IMR-90 (cell line): ENCODE measurements around the gene TASOR. TPM values are rescaled to one million over a fixed set of nuclear protein-coding genes. Genes with fewer than 3 reads are reported as not detected.
A peak's percentile ranks its signal among the peaks of the same experiment; 100 is the strongest.

Experiments used
- ATAC-seq: fragments of 200-7000 bp; cut with Tn5 transposase; 2 replicates; pipeline ENCODE4 v1.9.1; 2020; ENCODE audit warnings: low read depth, mild to moderate bottlenecking, moderate library complexity
- BruUV-seq: library from RNA; stranded (reverse); fragments of 400-500 nt; replicated peaks from 2 replicates; lab custom pipeline; 2021; lab: Mats Ljungman, UMichigan
- CTCF ChIA-PET: fragments of 300-600 bp; formaldehyde crosslinking; extraction: SDS; loops from one replicate; lab custom pipeline; 2021; ENCODE audit warnings: antibody characterized with exemption; lab: Yijun Ruan, JAX
- POLR2A ChIA-PET: fragments of 300-600 bp; sonication (Branson Sonifier 250); formaldehyde crosslinking; loops from one replicate; lab custom pipeline; 2022; ENCODE audit warnings: antibody characterized with exemption; ENCODE audit not compliant: unreplicated experiment; lab: Charles Lee
- DNase-seq: peaks from one replicate; pipeline ENCODE4 v3.0.0; 2013
- H2AFZ ChIP-seq: replicated peaks from 2 replicates; pipeline ENCODE3; 2013; ENCODE audit warnings: low read length, mild to moderate bottlenecking; ENCODE audit not compliant: poor library complexity
- H2AK5ac ChIP-seq: 2 replicates; pipeline ENCODE4 v1.6.1; 2013; ENCODE audit warnings: low read depth, low read length, inconsistent platforms
- H2AK9ac ChIP-seq: replicated peaks from 2 replicates; pipeline ENCODE3; 2013; ENCODE audit warnings: mild to moderate bottlenecking, low read depth, low read length, moderate library complexity; ENCODE audit not compliant: poor library complexity
- H2BK120ac ChIP-seq: 2 replicates; pipeline ENCODE4 v1.6.1; 2013; ENCODE audit warnings: low read depth, low read length, inconsistent platforms
- H2BK15ac ChIP-seq: 3 replicates; pipeline ENCODE4 v1.6.1; 2013; ENCODE audit warnings: low read depth, low read length, inconsistent platforms
- H2BK20ac ChIP-seq: 2 replicates; pipeline ENCODE4 v1.6.1; 2013; ENCODE audit warnings: low read depth, mild to moderate bottlenecking, inconsistent platforms, low read length, moderate library complexity
- H2BK5ac ChIP-seq: 2 replicates; pipeline ENCODE4 v1.6.1; 2013; ENCODE audit warnings: mild to moderate bottlenecking, low read depth, low read length, inconsistent platforms; ENCODE audit not compliant: poor library complexity, severe bottlenecking
- H3K14ac ChIP-seq: replicated peaks from 2 replicates; pipeline ENCODE4 v1.6.1; 2013; ENCODE audit warnings: low read depth, low read length, inconsistent platforms
- H3K18ac ChIP-seq: 2 replicates; pipeline ENCODE4 v1.6.1; 2013; ENCODE audit warnings: low read depth, low read length, control low read depth
- H3K23ac ChIP-seq: 2 replicates; pipeline ENCODE4 v1.6.1; 2013; ENCODE audit warnings: low read depth, low read length, inconsistent platforms
- H3K27ac ChIP-seq: 2 replicates; pipeline ENCODE4 v1.5.1; 2013; ENCODE audit warnings: mild to moderate bottlenecking, control low read depth, low read length; ENCODE audit not compliant: insufficient read depth
- H3K27me3 ChIP-seq: 2 replicates; pipeline ENCODE4 v1.6.1; 2013; ENCODE audit warnings: low read length; ENCODE audit not compliant: control insufficient read depth, insufficient read depth
- H3K36me3 ChIP-seq: 2 replicates; pipeline ENCODE4 v1.6.1; 2013; ENCODE audit warnings: low read length, mixed read lengths; ENCODE audit not compliant: control insufficient read depth, insufficient read depth
- H3K4ac ChIP-seq: 2 replicates; pipeline ENCODE4 v1.6.1; 2013; ENCODE audit warnings: low read depth, low read length, inconsistent platforms
- H3K4me1 ChIP-seq: 2 replicates; pipeline ENCODE4 v1.6.1; 2013; ENCODE audit warnings: low read length, mixed read lengths; ENCODE audit not compliant: control insufficient read depth, insufficient read depth
- H3K4me2 ChIP-seq: 2 replicates; pipeline ENCODE4 v1.6.1; 2013; ENCODE audit warnings: low read depth, mild to moderate bottlenecking, control low read depth, low read length, moderate library complexity
- H3K4me3 ChIP-seq: 2 replicates; pipeline ENCODE4 v1.5.1; 2013; ENCODE audit warnings: low read depth, mild to moderate bottlenecking, control low read depth, low read length, moderate library complexity; ENCODE audit not compliant: insufficient read depth
- H3K56ac ChIP-seq: 2 replicates; pipeline ENCODE4 v1.6.1; 2013; ENCODE audit warnings: low read length, inconsistent platforms; ENCODE audit not compliant: insufficient read depth; ENCODE audit errors: extremely low read depth
- H3K79me1 ChIP-seq, 2 experiments: 2 replicates each; pipeline ENCODE4 v1.6.1; 2013; ENCODE audit warnings: low read length in 2 of 2, inconsistent platforms in 1 of 2, low read depth in 1 of 2
- H3K9ac ChIP-seq: 2 replicates; pipeline ENCODE4 v1.6.1; 2013; ENCODE audit warnings: low read depth, low read length, control low read depth
- H3K9me1 ChIP-seq: 2 replicates; pipeline ENCODE4 v1.6.1; 2013; ENCODE audit warnings: low read length, inconsistent platforms; ENCODE audit not compliant: insufficient read depth
- H3K9me3 ChIP-seq: 2 replicates; pipeline ENCODE4 v1.6.1; 2013; ENCODE audit warnings: low read length; ENCODE audit not compliant: control insufficient read depth, insufficient read depth
- H4K20me1 ChIP-seq: 2 replicates; pipeline ENCODE4 v1.6.1; 2013; ENCODE audit warnings: low read length, inconsistent platforms; ENCODE audit not compliant: insufficient read depth
- H4K5ac ChIP-seq: 2 replicates; pipeline ENCODE4 v1.6.1; 2013; ENCODE audit warnings: mild to moderate bottlenecking, low read depth, low read length, control low read depth
- H4K8ac ChIP-seq, 2 experiments: 2 replicates each; pipeline ENCODE4 v1.6.1; 2013; ENCODE audit warnings: low read depth in 2 of 2, low read length in 2 of 2, control low read depth in 1 of 2, inconsistent platforms in 1 of 2
- H4K91ac ChIP-seq: 2 replicates; pipeline ENCODE4 v1.6.1; 2013; ENCODE audit warnings: low read depth, low read length, inconsistent platforms; ENCODE audit not compliant: insufficient read depth
- RAD21 ChIP-seq: IDR thresholded peaks from 2 replicates; pipeline ENCODE4 v1.6.1; 2012; ENCODE audit warnings: low read length, improper control_type of control experiment
- SMC3 ChIP-seq: fragments of 150-350 bp; IDR thresholded peaks from 2 replicates; pipeline ENCODE4 v1.6.1; 2016; ENCODE audit warnings: low read depth, mild to moderate bottlenecking, antibody characterized with exemption, low read length, moderate library complexity
- WGBS, 2 experiments: methylation state at CpG; one replicate each; pipeline versions ENCODE4 v1.1.5 to v1.1.7; 2013; ENCODE audit warnings: missing lambda C conversion rate in 2 of 2; ENCODE audit not compliant: insufficient read length in 1 of 2; ENCODE audit errors: extremely low coverage in 2 of 2; 5-methylcytosine and 5-hydroxymethylcytosine counted together
- dilution Hi-C: fragments of 300-500 bp; cut with HindIII; formaldehyde crosslinking; loops from one replicate; pipeline ENCODE4 v1.14.3; 2018; ENCODE audit warnings: low sequenced_read_pairs; ENCODE audit not compliant: unreplicated experiment
- in situ Hi-C: fragments of 300-500 bp; cut with MboI; formaldehyde crosslinking; loops from 3 replicates; pipeline ENCODE4 v1.14.3; 2019; ENCODE audit warnings: low sequenced_read_pairs, inconsistent platforms, mixed read lengths
- intact Hi-C: fragments of 100-400 bp; cut with micrococcal nuclease; formaldehyde crosslinking; loops from 2 replicates; pipeline ENCODE4 v1.10.0; 2022
- polyA plus RNA-seq, 3 experiments: library from polyadenylated mRNA; depleted of rRNA; stranded (reverse); fragments of >200 nt; gene quantifications; 2 replicates each; pipeline ENCODE4 v1.2.3, GENCODE V29; 2012; ENCODE audit warnings: low replicate concordance in 1 of 3
- total RNA-seq: library from RNA; depleted of rRNA; stranded (reverse); fragments of >200 nt; gene quantifications from 2 replicates; pipeline ENCODE4 v1.2.3, GENCODE V29; 2012
- TF ChIP-seq, protein P1 (sequence below): conservative IDR thresholded peaks from 2 replicates; pipeline ENCODE4 v1.5.1; 2012; ENCODE audit warnings: mild to moderate bottlenecking, low read depth, low read length, improper control_type of control experiment
- TF ChIP-seq, protein P2 (sequence below): fragments of 150-350 bp; IDR thresholded peaks from 2 replicates; pipeline ENCODE4 v1.6.1; 2017; ENCODE audit warnings: mild to moderate bottlenecking, antibody characterized with exemption, low read length, low read depth

Gene TASOR
- total and polyA plus RNA-seq, 2 of the 4 experiments (the other 2 are of a cell fraction): 13.3 to 28.5 TPM

DNA sequence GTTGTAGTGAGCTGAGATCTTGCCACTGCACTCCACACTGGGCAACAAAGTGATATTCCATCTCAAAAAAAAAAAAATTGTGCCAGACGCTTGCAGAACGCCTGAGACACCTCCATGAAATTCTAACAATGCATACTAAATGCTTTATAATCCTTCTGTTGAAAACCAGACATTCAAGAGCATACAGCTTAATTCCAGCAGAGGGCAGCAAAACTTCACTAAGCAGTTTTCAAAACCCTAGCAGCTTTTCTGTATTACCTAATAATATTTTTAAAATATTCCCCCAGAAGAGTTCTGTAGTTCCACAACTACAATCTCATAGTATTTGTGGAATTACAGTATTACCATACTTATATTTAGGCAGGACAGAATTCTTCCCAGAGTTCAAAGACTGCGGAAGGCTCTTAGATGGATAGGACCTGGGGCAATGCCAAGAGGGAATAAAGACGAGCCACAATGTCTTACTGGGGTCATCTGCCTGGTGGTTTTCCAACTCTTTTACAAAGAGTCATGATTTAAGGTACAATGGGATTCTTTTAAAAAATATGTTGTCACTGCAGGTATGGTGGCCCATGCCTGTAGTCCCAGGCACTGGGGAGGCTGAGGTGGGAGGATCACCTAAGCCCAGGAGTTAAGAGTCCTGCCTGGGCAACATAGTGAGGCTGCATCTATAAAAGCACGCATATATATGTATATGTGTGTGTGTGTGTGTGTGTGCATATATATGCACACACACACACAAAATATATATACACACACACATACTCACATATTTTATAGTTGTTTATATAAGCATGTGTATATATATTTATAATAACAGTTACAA lies 19.6 kb upstream of the TASOR start:
- H3K9ac ChIP-seq: no peak overlapping the region
- H4K91ac ChIP-seq: no peak overlapping the region
- no peaks in the 10 kb centered on the region for H3K36me3 ChIP-seq
- no peaks in the 10 kb centered on the region for H4K20me1 ChIP-seq
- H2AFZ ChIP-seq: no peak overlapping the region
- H2BK120ac ChIP-seq: no peak overlapping the region
- BruUV-seq: no TSS peak
- H3K23ac ChIP-seq: no peak overlapping the region
- H3K9me1 ChIP-seq: no peaks in the 10 kb centered on the region
- TF ChIP-seq, protein P1, sequence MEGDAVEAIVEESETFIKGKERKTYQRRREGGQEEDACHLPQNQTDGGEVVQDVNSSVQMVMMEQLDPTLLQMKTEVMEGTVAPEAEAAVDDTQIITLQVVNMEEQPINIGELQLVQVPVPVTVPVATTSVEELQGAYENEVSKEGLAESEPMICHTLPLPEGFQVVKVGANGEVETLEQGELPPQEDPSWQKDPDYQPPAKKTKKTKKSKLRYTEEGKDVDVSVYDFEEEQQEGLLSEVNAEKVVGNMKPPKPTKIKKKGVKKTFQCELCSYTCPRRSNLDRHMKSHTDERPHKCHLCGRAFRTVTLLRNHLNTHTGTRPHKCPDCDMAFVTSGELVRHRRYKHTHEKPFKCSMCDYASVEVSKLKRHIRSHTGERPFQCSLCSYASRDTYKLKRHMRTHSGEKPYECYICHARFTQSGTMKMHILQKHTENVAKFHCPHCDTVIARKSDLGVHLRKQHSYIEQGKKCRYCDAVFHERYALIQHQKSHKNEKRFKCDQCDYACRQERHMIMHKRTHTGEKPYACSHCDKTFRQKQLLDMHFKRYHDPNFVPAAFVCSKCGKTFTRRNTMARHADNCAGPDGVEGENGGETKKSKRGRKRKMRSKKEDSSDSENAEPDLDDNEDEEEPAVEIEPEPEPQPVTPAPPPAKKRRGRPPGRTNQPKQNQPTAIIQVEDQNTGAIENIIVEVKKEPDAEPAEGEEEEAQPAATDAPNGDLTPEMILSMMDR: peak; percentile 95
- TF ChIP-seq, protein P2, sequence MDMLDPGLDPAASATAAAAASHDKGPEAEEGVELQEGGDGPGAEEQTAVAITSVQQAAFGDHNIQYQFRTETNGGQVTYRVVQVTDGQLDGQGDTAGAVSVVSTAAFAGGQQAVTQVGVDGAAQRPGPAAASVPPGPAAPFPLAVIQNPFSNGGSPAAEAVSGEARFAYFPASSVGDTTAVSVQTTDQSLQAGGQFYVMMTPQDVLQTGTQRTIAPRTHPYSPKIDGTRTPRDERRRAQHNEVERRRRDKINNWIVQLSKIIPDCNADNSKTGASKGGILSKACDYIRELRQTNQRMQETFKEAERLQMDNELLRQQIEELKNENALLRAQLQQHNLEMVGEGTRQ: no peak
- peak; percentile 95 for TF ChIP-seq RAD21
- peak; percentile 99 for TF ChIP-seq SMC3
- H4K5ac ChIP-seq: no peak overlapping the region
- no peak overlapping the region for H2AK9ac ChIP-seq
- no peak overlapping the region for H3K14ac ChIP-seq
- no peak overlapping the region for H3K4me2 ChIP-seq
- peak; percentile 76 for DNase-seq
- H2BK5ac ChIP-seq: no peak overlapping the region
- 8% methylated on average over 2 of the region's 5 CpGs; no CpG with 5 or more reads in 1 of the 2 experiments for WGBS, 2 experiments
- no peak overlapping the region for H3K18ac ChIP-seq
- no peak overlapping the region for H2AK5ac ChIP-seq
- no peak overlapping the region for H2BK20ac ChIP-seq
- H3K56ac ChIP-seq: no peak overlapping the region
- no peaks in the 10 kb centered on the region for H3K9me3 ChIP-seq
- dilution Hi-C loops: no loop called here
- H3K4me1 ChIP-seq: no peaks in the 10 kb centered on the region
- ATAC-seq: peak; percentile 88
- H3K27ac ChIP-seq: no peak overlapping the region
- H3K4ac ChIP-seq: no peak overlapping the region
- CTCF ChIA-PET: interaction anchor here (1.1 to 4.8 kb wide), 4 partner anchors 96 to 288 kb away, joined by 3 to 29 read pairs (median 10); partner anchors contain the start of gene ARHGEF3
- H3K4me3 ChIP-seq: no peak overlapping the region
- no peak overlapping the region for H2BK15ac ChIP-seq
- POLR2A ChIA-PET: no interaction called here
- intact Hi-C loops: loop anchor here (1.0 to 10.0 kb wide), 5 partner anchors 80 to 522 kb away; partner anchors contain the start of gene APPL1
- in situ Hi-C loops: loop anchor here (5.0 to 10.0 kb wide), 2 partner anchors 92 to 285 kb away; no protein-coding TSS in a partner anchor
- H3K27me3 ChIP-seq: peaks cover 1% of the 10 kb centered on the region; the same call in 1 of the 2 replicates
- H4K8ac ChIP-seq: no peak overlapping the region
- H3K79me1 ChIP-seq: no peaks in the 10 kb centered on the region
